HG02642 (cell line): ENCODE results near the gene SBNO1.

Experiments
- ATAC-seq: cut with Tn5 transposase; IDR thresholded peaks from one replicate; pipeline ENCODE4 v1.9.1; 2021; ENCODE audit warnings: mild to moderate bottlenecking; ENCODE audit not compliant: unreplicated experiment, poor library complexity

Gene SBNO1

GRCh38 chr12:123278101-123278627 is 86.5 kb downstream of the SBNO1 start:
- ATAC-seq, result no peak

- no peak for ATAC-seq
Observed at GRCh38 chr12:123273166-123273565, 91.5 kb downstream of the SBNO1 start.

GRCh38 chr12:123271001-123271668 is 93.5 kb downstream of the SBNO1 start:
- ATAC-seq, result peak; percentile 66

GRCh38 chr12:123270214-123271000 is 94.2 kb downstream of the SBNO1 start:
- peak; percentile 11 for ATAC-seq

GRCh38 chr12:123269896-123270213 is 94.8 kb downstream of the SBNO1 start:
- no peak for ATAC-seq

- ATAC-seq, result no peak
Observed at GRCh38 chr12:123269395-123269892, 95.2 kb downstream of the SBNO1 start.

- ATAC-seq, result no peak
Observed at GRCh38 chr12:123268850-123269249, 95.8 kb downstream of the SBNO1 start.

GRCh38 chr12:123267991-123268843 is 96.4 kb downstream of the SBNO1 start:
- no peak for ATAC-seq

GRCh38 chr12:123267335-123267920 is 97.2 kb downstream of the SBNO1 start:
- ATAC-seq, result no peak

GRCh38 chr12:123266679-123267277 is 97.9 kb downstream of the SBNO1 start:
- no peak for ATAC-seq

- no peak for ATAC-seq
Observed at GRCh38 chr12:123265851-123266678, 98.6 kb downstream of the SBNO1 start.

- no peak for ATAC-seq
Observed at GRCh38 chr12:123264642-123265041, 100.0 kb downstream of the SBNO1 start.

- ATAC-seq, result no peak
Observed at GRCh38 chr12:123263196-123263817, 101.3 kb downstream of the SBNO1 start.

GRCh38 chr12:123261196-123261595 is 103.5 kb downstream of the SBNO1 start:
- no peak for ATAC-seq

- ATAC-seq, result no peak
Observed at GRCh38 chr12:123260081-123260480, 104.6 kb downstream of the SBNO1 start.

- no peak for ATAC-seq
Observed at GRCh38 chr12:123258593-123258992, 106.1 kb downstream of the SBNO1 start.

- no peak for ATAC-seq
Observed at GRCh38 chr12:123254853-123255446, 109.7 kb downstream of the SBNO1 start.
